Stimulated activated CD8-positive, alpha-beta memory T cell treated with anti-CD3 and anti-CD28 coated beads, Interleukin-12 subunit alpha, Interleukin-12 subunit beta, amount 100 ng/mL, for 1 hour (primary cell): ENCODE results near the gene CHKB.
"Not testable (repeated sequence)": the region's sequence is repeated elsewhere in the genome, so short reads cannot be mapped to it uniquely, and the experiment has no call there.

Experiments
- DNase-seq: peaks from one replicate; pipeline ENCODE4 v3.0.0-alpha.2; 2020; ENCODE audit warnings: low read depth

The CHKB gene, protein sequence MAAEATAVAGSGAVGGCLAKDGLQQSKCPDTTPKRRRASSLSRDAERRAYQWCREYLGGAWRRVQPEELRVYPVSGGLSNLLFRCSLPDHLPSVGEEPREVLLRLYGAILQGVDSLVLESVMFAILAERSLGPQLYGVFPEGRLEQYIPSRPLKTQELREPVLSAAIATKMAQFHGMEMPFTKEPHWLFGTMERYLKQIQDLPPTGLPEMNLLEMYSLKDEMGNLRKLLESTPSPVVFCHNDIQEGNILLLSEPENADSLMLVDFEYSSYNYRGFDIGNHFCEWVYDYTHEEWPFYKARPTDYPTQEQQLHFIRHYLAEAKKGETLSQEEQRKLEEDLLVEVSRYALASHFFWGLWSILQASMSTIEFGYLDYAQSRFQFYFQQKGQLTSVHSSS

DNA sequence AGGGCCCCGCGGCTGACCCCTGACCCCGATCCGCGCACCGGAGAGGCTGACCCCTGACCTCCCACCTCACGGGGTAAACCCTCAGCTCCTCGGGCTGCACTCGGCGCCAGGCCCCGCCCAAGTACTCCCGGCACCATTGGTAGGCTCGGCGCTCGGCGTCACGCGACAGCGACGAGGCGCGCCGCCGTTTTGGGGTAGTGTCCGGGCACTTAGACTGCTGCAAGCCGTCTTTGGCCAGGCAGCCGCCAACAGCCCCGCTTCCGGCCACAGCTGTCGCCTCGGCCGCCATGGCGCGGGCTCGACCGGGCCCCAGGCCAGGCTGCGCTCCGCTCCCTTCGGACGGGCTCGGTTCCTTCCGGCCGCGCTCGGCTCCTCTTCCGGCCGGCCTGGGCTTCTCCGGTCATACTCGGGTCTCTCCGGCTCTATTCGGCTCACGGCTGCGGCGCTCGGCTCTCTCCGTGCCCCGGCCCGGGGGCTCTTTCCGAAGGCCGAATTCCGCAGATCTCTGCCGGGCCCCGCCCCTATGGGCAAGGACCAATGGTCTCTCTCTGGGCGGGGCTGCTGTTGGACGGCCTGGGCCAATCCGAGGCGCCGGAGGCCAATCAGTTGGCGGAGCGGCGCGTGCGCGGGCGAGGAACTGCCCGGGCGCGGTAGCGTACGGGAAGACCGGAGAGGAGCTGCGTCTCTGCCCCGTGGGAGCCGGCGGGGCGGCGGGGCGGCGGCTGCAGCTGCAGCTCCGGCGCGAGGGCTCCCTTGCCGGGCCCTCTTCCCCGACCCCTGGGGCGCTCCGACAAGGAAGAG lies at the start of gene CHKB:
CHKB (minus strand) TSS at position 357 of the 801 bp plus-strand sequence; CDS start at position 289, 68 bp downstream.
- DNase-seq: peak; percentile 94

- DNase-seq: no peak
These were observed 47.7 kb upstream of the CHKB start for GRCh38 chr22:50630376-50630775.

DNA sequence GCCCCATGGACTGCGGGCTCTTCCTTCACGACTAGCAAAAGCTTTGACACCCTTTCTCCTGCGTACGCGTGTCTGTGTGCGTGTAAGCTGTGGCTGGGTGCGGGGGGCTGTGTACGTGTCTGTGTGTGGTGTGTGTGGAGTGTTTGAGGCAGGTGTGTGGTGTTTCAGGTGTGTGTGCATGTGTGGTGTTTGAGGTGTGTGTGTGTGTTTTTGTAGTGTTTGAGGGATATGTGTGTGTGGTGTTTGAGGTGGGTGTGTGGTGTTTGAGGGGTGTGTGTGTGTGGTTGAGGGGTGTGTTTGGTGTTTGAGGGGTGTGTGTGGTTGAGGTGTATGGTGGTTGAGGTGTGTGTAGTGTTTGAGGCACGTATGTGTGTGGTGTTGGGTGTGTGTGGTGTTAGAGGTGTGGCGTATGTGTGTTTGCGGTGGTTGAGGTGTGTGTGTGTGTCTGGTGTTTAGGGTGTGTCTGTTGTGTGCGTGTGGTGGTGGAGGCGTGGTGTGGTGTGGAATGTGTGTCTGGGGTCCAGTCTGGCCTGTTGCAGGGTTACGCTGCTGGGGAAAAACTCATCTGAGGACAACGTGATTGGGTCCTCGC lies 46.0 kb upstream of the CHKB start:
- no peak for DNase-seq

- DNase-seq: peak; percentile 59
These were observed 45.2 kb upstream of the CHKB start, which contains the start of gene ARSA for GRCh38 chr22:50627642-50628542. TSS of gene ARSA (minus strand) at chr22:50628152. CDS start at chr22:50627779, 373 bp downstream.

- no peak for DNase-seq
These were observed 44.4 kb upstream of the CHKB start for GRCh38 chr22:50626850-50627641.

DNA sequence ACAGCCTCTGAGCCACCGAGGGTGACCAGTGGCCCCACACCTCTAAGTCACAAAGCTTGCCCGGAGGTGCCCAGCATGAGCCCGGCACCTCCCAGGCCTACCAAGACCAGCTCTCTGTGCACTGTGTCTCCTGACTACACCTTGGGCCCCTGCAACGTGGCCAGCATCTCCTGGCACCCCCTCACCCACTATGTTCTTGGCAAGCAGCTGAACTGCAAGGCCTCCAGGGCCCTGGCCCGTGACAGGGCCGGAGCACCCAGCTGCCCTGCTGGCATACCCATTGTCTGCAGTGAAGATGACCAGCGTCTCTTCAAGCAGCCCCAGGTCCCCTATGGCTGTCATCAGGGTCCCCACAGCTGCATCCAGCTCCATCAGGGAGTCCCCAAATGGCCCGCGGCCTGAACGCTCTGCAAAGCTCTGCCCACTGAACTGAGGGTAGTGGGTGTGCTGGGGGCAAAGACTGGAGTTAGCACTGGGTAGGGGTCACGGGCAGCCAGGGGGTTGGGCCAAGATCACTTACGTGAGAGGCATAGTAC lies 43.7 kb upstream of the CHKB start:
- DNase-seq: no peak

DNA sequence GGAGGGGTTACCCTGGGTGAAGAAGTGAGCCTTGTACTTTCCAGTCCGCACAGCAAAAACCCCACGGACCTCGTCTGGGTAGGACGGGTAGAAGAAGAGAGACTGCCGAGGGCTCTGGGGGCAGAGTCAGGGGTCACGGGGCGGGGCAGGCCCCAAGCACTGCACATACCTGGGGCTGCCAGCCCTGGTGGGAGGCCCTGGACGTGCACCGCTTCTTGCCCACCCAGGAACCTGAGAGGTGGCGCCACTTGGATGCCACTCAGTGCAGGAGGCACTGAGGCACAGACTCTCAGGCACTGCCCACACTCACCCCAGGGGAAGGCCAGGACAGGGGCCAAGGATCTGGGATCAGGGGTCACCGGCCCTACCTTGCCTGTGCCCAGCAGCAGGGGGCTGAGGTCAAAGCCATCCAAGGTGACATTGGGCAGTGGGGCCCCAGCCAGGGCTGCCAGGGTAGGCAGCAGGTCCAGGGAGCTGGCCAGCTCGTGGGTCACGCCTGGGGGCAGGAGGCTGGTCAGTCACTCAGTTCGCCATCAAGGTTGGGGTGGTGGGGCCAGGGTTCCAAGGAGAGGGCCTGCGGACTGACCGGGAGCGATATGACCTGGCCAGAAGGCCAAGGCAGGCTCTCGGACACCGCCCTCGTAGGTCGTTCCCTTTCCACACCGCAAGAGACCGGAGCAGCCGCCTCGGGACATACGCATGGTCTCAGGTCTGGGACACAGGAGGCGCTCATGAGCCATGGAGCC lies 43.1 kb upstream of the CHKB start:
- DNase-seq: no peak

DNA sequence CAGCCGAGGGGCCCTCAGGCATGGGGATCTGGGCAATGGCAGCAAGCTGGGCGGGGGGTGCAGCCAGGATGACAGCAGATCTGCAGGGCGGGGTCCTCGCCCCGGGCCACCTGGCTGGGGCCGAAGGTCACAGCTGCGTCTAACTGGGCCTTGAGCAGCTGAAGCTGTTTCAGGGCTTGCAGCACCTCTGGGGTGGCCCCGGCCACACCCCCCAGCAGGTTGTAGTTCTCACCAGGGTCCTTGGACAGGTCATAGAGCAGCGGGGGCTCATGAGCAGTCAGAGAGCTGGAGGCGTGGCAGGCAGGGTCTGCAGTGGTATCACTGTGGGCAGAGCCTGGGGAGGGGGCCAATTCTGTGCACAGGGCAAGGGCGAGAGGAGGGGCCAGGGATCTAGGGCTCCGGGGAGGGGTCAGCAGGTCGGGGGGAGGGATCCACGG lies 42.5 kb upstream of the CHKB start:
- DNase-seq: no peak

DNA sequence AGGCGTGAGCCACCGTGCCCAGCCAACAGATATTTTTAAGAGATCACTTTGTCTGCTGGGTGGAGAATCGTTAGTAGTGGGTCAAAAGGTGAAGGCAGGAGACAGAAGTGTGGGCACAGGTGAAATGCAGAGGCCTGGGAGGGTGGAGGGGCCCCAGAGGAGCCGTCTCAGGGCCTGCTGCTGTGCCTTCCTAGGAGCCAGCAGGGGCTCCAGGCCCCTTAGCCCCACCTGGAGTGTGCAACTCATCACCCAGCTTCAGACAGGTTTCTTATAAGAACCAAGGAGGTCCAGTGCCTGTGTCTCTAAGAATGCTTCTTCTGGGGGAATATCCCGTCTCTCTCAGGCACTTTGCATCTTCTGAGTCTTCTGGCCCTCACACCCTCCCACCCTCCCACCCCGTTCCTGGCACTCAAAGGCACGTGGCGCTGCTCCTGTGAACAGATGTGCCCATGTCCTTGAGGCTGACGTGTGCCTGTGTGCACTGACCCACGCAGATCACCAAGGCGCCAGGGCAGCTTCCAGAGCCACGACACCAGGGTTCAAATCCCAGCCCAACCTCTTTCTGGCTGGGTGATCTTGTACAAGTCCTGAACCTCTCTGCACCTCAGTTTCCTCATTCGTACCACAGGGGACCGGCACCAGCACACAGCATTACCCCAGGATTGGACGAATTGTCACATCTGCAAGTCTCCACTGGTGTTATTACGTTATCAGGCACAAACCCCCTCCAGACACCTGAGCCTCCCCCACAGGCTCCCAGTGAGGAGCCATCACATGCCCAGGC lies 41.9 kb upstream of the CHKB start:
- DNase-seq: no peak

DNA sequence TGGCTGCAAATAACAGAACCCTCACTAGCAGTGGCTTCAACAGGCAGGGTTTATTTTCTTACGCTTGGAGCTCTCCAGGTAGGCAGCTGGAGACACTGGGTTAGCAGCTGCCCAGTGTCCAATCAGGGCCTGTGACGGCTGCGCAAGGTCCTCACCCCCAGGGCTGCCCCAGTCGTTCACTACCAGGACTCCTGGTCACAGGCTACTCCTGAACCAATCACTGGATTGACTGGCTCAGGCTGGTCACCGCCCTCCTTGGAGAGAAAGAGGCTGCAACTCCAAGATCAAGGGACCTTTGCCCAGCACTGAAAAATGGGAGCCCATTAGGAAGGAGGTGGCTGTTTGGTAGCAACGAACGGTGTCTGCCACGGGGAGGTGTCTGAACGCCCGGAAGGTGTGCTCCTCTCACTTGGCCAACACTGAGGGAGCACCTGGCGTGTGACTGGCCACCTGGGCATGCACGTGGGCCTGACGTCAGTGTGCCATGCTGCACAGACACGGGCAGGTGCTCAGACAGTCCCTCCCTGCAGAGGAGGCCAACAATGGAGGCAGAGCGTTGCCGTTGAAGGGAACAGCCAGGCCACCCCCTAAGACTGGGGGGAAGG lies 40.2 kb upstream of the CHKB start:
- no peak for DNase-seq

DNA sequence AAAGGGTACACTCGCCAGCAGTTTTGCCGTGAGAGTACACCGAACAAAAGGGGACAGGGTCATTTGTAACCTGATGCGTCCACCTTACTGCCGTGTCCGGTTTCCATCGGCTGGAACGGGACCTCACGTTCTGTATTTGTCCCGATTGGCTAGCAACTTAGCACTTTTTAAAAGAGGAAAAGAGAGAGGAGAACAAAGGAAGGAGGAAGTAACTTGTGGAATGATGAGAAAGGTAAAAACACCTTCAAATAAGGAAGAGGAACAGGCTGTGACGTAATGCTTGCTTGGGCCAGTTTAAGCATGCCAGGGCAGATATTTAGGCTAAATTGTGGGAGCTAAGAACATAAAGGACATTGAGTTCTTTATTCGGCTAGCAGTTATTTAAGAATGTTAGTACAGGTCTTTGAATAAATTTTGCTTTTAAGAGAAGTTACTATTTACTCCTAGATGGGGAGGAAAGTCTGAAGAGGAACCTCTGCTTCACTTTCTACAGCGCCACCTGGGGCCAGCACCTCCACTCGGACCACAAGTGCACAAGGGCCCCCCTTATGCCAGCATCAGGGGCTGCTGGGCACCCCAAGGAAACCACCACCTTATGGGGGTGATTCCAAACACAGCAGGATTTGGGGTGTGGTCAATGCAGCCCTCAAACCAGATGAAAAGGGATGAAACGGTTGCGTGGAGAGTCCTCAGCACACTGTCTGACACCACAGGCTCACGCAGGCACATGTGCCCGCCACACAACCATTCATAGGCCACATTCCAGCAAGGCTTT lies 39.5 kb upstream of the CHKB start:
- DNase-seq: no peak

DNA sequence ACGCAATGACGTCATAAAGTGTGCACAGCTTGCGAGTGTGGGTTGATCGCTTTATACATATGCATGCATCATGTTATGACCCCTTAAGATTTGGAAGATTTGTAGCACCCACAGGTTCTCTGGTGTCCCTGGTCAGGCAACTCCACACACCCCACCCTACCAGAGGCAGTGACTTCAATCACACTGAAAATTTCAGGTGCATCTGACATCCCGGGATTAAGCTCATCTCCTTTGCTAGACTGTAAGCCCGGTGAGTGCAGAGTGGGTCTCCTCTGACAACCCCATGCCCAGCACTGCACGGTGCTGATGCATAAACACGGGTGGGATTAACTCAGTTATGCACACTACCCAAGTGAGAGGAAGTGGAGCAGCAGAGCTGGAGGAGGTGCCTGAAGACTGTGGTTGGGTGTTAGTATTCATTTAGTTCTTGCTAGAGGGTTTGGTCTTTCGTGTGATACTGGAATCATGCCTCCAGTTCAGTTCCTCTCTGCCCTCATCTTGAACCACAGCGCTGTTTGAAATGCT lies 38.8 kb upstream of the CHKB start:
- peak; percentile 25 for DNase-seq

GRCh38 chr22:50620593-50621355 lies 38.1 kb upstream of the CHKB start:
- DNase-seq: peak; percentile 25

GRCh38 chr22:50614296-50614695 lies 31.6 kb upstream of the CHKB start:
- not testable (repeated sequence) for DNase-seq

DNA sequence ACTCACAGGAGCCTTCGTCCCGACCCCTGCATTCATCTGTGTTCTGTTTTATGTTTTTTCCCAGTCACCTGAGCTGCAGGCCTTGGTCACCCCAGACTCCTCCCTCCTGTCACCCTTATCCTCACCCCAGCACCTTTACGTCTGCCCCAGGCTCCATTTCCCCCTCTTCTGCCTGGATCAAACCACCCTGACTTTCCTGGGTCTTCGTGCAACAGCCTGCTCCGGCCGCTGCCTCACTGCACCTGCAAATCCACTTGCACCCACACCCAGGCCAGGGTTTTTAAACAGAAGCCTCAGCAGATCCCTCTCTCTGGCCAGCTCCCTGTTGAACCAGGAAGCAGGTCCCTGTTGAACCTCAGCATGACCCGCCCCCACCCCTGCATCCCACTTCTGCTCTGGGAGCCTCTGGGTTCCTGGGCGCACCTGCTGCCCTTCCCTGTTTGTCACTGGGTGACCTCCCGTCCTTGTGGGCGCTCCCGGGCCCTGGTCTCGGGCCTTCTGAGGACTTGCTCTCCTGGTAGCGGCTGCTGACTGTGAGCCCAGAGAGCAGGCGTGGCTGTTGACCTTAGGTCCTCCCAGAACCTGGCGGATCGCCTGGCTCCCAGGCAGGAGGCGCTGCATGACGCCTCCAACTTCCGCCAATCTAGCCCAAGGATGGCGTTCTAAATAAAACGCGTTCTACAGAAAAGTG lies 30.8 kb upstream of the CHKB start:
- no peak for DNase-seq
